ENCODE measurements around the gene ALDH3A2. TPM values are rescaled to one million over a fixed set of nuclear protein-coding genes. Genes with fewer than 3 reads are reported as not detected.
A peak's percentile ranks its signal among the peaks of the same experiment; 100 is the strongest.

ALDH3A2 gene
- total RNA-seq, 2 donors from 2014 or later, result 14.9 to 26.7 TPM

GRCh38 chr17:19720210-19720475 lies 71.6 kb downstream of the ALDH3A2 start:
- H3K4me3 Mint-ChIP-seq, result no peak overlapping the region
- peaks cover 2% of the 10 kb centered on the region for H3K4me1 Mint-ChIP-seq
- H3K9me3 Mint-ChIP-seq, result no peaks in the 10 kb centered on the region
- no peak overlapping the region for H3K27ac Mint-ChIP-seq
- H3K27me3 Mint-ChIP-seq, result no peaks in the 10 kb centered on the region
- ATAC-seq (replicated peaks), result no peak
- no peaks in the 10 kb centered on the region for H3K36me3 Mint-ChIP-seq (ENCODE audit: low read depth)

GRCh38 chr17:19720631-19721426 lies 72.3 kb downstream of the ALDH3A2 start:
- no peaks in the 10 kb centered on the region for H3K27me3 Mint-ChIP-seq
- H3K4me3 Mint-ChIP-seq, result no peak overlapping the region
- H3K9me3 Mint-ChIP-seq, result no peaks in the 10 kb centered on the region
- ATAC-seq (replicated peaks), result no peak
- no peak overlapping the region for H3K27ac Mint-ChIP-seq
- no peaks in the 10 kb centered on the region for H3K36me3 Mint-ChIP-seq (ENCODE audit: low read depth)
- H3K4me1 Mint-ChIP-seq, result peaks cover 9% of the 10 kb centered on the region

GRCh38 chr17:19723964-19724363 lies 75.4 kb downstream of the ALDH3A2 start:
- Mint-ChIP-seq H3K4me3 (peak overlapping the region; percentile 72), H3K27me3 (no peaks in the 10 kb centered on the region), H3K36me3 (ENCODE audit: low read depth) (no peaks in the 10 kb centered on the region), H3K9me3 (no peaks in the 10 kb centered on the region), H3K4me1 (peaks cover 14% of the 10 kb centered on the region), H3K27ac (no peak overlapping the region)
- no peak for ATAC-seq (replicated peaks)

DNA sequence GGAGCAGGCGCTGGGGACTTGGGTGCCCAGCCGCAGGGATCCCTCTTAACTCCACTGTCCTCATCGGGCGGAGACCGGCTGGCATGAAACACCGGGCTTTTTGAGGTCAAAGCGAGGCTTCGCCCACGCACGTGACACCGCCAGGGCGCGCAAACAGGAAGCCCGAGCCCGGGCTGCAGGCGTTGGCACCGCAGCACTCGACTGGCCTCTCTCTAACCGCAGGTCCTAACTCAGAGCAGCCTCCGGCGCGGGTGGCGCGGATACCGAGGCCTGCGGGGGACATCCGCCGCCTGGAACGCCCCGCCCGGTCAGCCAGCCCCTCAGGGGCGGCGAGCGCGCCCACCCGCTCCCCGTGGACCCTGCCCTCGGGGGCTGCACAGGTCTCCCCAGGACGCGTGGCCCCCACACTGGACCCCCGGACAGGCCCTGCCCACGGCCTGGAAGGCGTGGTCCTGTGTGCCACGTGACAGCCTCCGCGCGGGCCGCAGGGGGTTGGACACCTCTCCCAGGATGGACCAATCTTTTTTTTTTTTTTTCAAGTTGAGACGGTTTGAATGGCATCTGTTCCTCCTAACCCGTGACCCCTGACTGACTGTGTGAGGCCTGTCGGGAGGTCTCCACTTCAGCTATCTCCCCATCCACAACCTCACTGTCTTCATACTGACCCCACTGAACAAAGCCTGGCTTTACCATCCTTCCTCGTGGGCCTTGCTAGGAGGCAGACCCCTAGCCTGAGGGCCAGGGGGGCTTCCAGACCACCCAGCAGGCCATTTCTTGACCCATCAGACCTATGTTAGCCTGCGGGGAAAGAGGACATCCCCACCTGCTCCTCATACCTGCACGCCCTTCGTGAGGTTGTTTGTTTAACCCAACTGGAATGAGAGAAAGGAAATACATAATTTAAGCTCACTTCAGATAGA lies 76.2 kb downstream of the ALDH3A2 start:
- ATAC-seq (replicated peaks), result peak; percentile 96
- Mint-ChIP-seq H3K9me3 (no peaks in the 10 kb centered on the region), H3K4me1 (peaks cover 14% of the 10 kb centered on the region), H3K4me3 (peak overlapping the region; percentile 72), H3K27ac (peak overlapping the region; percentile 80), H3K36me3 (ENCODE audit: low read depth) (no peaks in the 10 kb centered on the region), H3K27me3 (no peaks in the 10 kb centered on the region)

GRCh38 chr17:19725486-19725885 lies 76.9 kb downstream of the ALDH3A2 start:
- no peak for ATAC-seq (replicated peaks)
- H3K27ac Mint-ChIP-seq, result peak overlapping the region; percentile 80
- no peaks in the 10 kb centered on the region for H3K36me3 Mint-ChIP-seq (ENCODE audit: low read depth)
- H3K4me3 Mint-ChIP-seq, result peak overlapping the region; percentile 72
- no peaks in the 10 kb centered on the region for H3K9me3 Mint-ChIP-seq
- H3K27me3 Mint-ChIP-seq, result no peaks in the 10 kb centered on the region
- peaks cover 14% of the 10 kb centered on the region for H3K4me1 Mint-ChIP-seq

- no peaks in the 10 kb centered on the region for H3K27me3 Mint-ChIP-seq
- H3K27ac Mint-ChIP-seq, result no peak overlapping the region
- no peak for ATAC-seq (replicated peaks)
- H3K36me3 Mint-ChIP-seq (ENCODE audit: low read depth), result no peaks in the 10 kb centered on the region
- no peak overlapping the region for H3K4me3 Mint-ChIP-seq
- H3K4me1 Mint-ChIP-seq, result peaks cover 14% of the 10 kb centered on the region
- no peaks in the 10 kb centered on the region for H3K9me3 Mint-ChIP-seq
These were observed 78.3 kb downstream of the ALDH3A2 start for GRCh38 chr17:19726631-19727376.

Other genes starting within 250 kb of the ALDH3A2 start
- 1 to 10 TPM in 1 of 2 donors, under 1 TPM in 1; 0.56 to 3.1 TPM for gene RNF112, start 237.5 kb upstream of the ALDH3A2 start, total RNA-seq
- gene SLC47A1, start 114.9 kb upstream of the ALDH3A2 start, total RNA-seq, result under 1 TPM; 0.19 to 0.58 TPM
- gene SLC47A2, start 67.8 kb downstream of the ALDH3A2 start, total RNA-seq, result not detected
- gene ALDH3A1, start 99.5 kb downstream of the ALDH3A2 start, total RNA-seq, result not detected
- gene ULK2, start 219.2 kb downstream of the ALDH3A2 start, total RNA-seq, result 1 to 10 TPM; 7.4 to 9.2 TPM